HepG2 (cell line): ENCODE results near the gene OR51E2. TPM values are rescaled to one million over a fixed set of nuclear protein-coding genes. Genes with fewer than 3 reads are reported as not detected.

Experiments
- BCLAF1 ChIP-seq: fragments of 450-650 bp; IDR thresholded peaks from 2 replicates; pipeline ENCODE4 v1.6.1; 2017; ENCODE audit warnings: mild to moderate bottlenecking
- ELF4 ChIP-seq: sonication (generic); formaldehyde crosslinking; IDR thresholded peaks from 2 replicates; pipeline ENCODE4 v1.5.0; 2020; ENCODE audit warnings: missing genetic modification reagents, mild to moderate bottlenecking, moderate library complexity, borderline replicate concordance
- ETS1 ChIP-seq: sonication (generic); formaldehyde crosslinking; IDR thresholded peaks from 2 replicates; pipeline ENCODE4 v1.4.0; 2020; ENCODE audit warnings: missing genetic modification reagents
- IKZF1 ChIP-seq: fragments of 450-650 bp; IDR thresholded peaks from 2 replicates; pipeline ENCODE4 v1.7.1; 2016
- KDM1A ChIP-seq: IDR thresholded peaks from 2 replicates; pipeline ENCODE4 v1.6.1; 2016; ENCODE audit warnings: missing compliant biosample characterization
- MTERF4 ChIP-seq: sonication (generic); formaldehyde crosslinking; IDR thresholded peaks from 2 replicates; pipeline ENCODE4 v1.8.0; 2023; ENCODE audit warnings: mild to moderate bottlenecking, missing genetic modification reagents
- PATZ1 ChIP-seq: sonication (generic); formaldehyde crosslinking; IDR thresholded peaks from 2 replicates; pipeline ENCODE4 v1.4.0; 2020; ENCODE audit warnings: missing genetic modification reagents
- REPIN1 ChIP-seq: sonication (generic); formaldehyde crosslinking; IDR thresholded peaks from 2 replicates; pipeline ENCODE4 v1.8.0; 2022; ENCODE audit warnings: missing genetic modification reagents, low read depth, mild to moderate bottlenecking, borderline replicate concordance
- THRA ChIP-seq: sonication (generic); formaldehyde crosslinking; IDR thresholded peaks from 2 replicates; pipeline ENCODE4 v1.4.0; 2020; ENCODE audit warnings: missing genetic modification reagents, borderline replicate concordance
- ZBTB38 ChIP-seq: sonication (generic); formaldehyde crosslinking; IDR thresholded peaks from 2 replicates; pipeline ENCODE4 v1.5.1; 2020; ENCODE audit warnings: mild to moderate bottlenecking, missing genetic modification reagents
- ZNF101 ChIP-seq: sonication (generic); formaldehyde crosslinking; IDR thresholded peaks from 2 replicates; pipeline ENCODE4 v1.4.0; 2020; ENCODE audit warnings: mild to moderate bottlenecking, low read depth, missing genetic modification reagents, borderline replicate concordance
- ZNF430 ChIP-seq: sonication (generic); formaldehyde crosslinking; IDR thresholded peaks from 2 replicates; pipeline ENCODE4 v1.9.0; 2021; ENCODE audit warnings: mild to moderate bottlenecking, missing genetic modification reagents
- ZNF589 ChIP-seq: sonication (generic); formaldehyde crosslinking; conservative IDR thresholded peaks from 2 replicates; pipeline ENCODE4 v1.8.0; 2022; ENCODE audit warnings: mild to moderate bottlenecking, moderate library complexity, missing genetic modification reagents
- ZNF670 ChIP-seq: sonication (generic); formaldehyde crosslinking; IDR thresholded peaks from 2 replicates; pipeline ENCODE4 v1.8.0; 2022; ENCODE audit warnings: mild to moderate bottlenecking, missing genetic modification reagents, borderline replicate concordance
- polyA plus RNA-seq, 8 experiments: library from polyadenylated mRNA; depleted of rRNA in 3 of 8; stranded (reverse) in 7 of 8; unstranded in 1 of 8; fragments of >200 nt; fragmentation: Illumina TruSeq in 4 of 8; extraction: Trizol in 4 of 8; gene quantifications; 2 replicates each; pipeline versions ENCODE4 v1.2.1 to v1.2.3, GENCODE V29; 2011 to 2016; ENCODE audit warnings: low read depth in 4 of 8, missing spikeins in 1 of 8, mixed read lengths in 1 of 8; ENCODE audit not compliant: insufficient read depth in 1 of 8
- total RNA-seq, 5 experiments: library from RNA; depleted of rRNA; stranded (reverse); fragments of >200 nt; fragmentation: Illumina TruSeq; extraction: Trizol; gene quantifications; 2 replicates each; pipeline ENCODE4 v1.2.3, GENCODE V29; 2016; ENCODE audit warnings: low read depth in 1 of 5

The OR51E2 gene
- total and polyA plus RNA-seq, 2 of the 13 experiments (the other 11 are each of a cell fraction or from before 2014, with no cell fraction given), result not detected

- TF ChIP-seq MTERF4 (no peak), REPIN1 (CRISPR knock-in tag) (no peak), ZBTB38 (CRISPR knock-in tag) (no peak), BCLAF1 (no peak), KDM1A (CRISPR knock-in tag) (no peak), PATZ1 (CRISPR knock-in tag) (no peak), ZNF589 (no peak), IKZF1 (no peak), ETS1 (CRISPR knock-in tag) (no peak), ZNF101 (CRISPR knock-in tag) (no peak), ZNF670 (CRISPR knock-in tag) (no peak), ZNF430 (CRISPR knock-in tag) (no peak), ELF4 (CRISPR knock-in tag) (no peak), THRA (CRISPR knock-in tag) (no peak)
These were observed 51.7 kb downstream of the OR51E2 start (continued) for GRCh38 chr11:4645974-4646373.
